Caco-2 (cell line): ENCODE results near the gene NOLC1. TPM values are rescaled to one million over a fixed set of nuclear protein-coding genes. Genes with fewer than 3 reads are reported as not detected.

Source experiments
- BruUV-seq: library from RNA; stranded (reverse); fragments of 400-500 nt; replicated peaks from 2 replicates; lab custom pipeline; 2021; lab: Mats Ljungman, UMichigan
- CTCF ChIA-PET: fragments of 300-600 bp; sonication (Branson Sonifier 250); formaldehyde crosslinking; loops from one replicate; lab custom pipeline; 2022; ENCODE audit warnings: antibody characterized with exemption; lab: Charles Lee
- POLR2A ChIA-PET: fragments of 300-600 bp; sonication (Branson Sonifier 250); formaldehyde crosslinking; loops from one replicate; lab custom pipeline; 2022; ENCODE audit warnings: antibody characterized with exemption; lab: Charles Lee
- DNase-seq, 2 experiments: peaks; one replicate each; pipeline versions ENCODE4 v3.0.0 to v3.0.0-alpha.2; 2020 to 2022
- H3K27me3 ChIP-seq: replicated peaks from 2 replicates; pipeline ENCODE4 v1.6.0; 2011; ENCODE audit warnings: low read length; ENCODE audit not compliant: control insufficient read depth, insufficient read depth
- H3K36me3 ChIP-seq: 2 replicates; pipeline ENCODE4 v1.5.1; 2011; ENCODE audit warnings: low read length; ENCODE audit not compliant: control insufficient read depth, insufficient read depth
- H3K4me1 ChIP-seq: fragments of 250-450 bp; sonication (Bioruptor Pico); 2 replicates; pipeline ENCODE4 v1.5.1; 2020; ENCODE audit warnings: mild to moderate bottlenecking
- H3K4me3 ChIP-seq: 2 replicates; pipeline ENCODE4 v1.5.1; 2011; ENCODE audit warnings: low read depth, mild to moderate bottlenecking, control low read depth, low read length
- H3K9me3 ChIP-seq: fragments of 250-450 bp; sonication (Bioruptor Pico); 2 replicates; pipeline ENCODE4 v1.5.1; 2020; ENCODE audit warnings: mild to moderate bottlenecking, moderate library complexity
- H3K27ac Mint-ChIP-seq: one replicate; pipeline ENCODE4 v1.8.0; 2022; ENCODE audit warnings: mixed read lengths; ENCODE audit not compliant: unreplicated experiment
- H3K27me3 Mint-ChIP-seq: one replicate; pipeline ENCODE4 v1.8.0; 2022; ENCODE audit warnings: mixed read lengths; ENCODE audit not compliant: insufficient read depth, unreplicated experiment
- H3K36me3 Mint-ChIP-seq: one replicate; pipeline ENCODE4 v1.8.0; 2022; ENCODE audit warnings: mild to moderate bottlenecking, mixed read lengths; ENCODE audit not compliant: insufficient read depth, unreplicated experiment
- H3K4me1 Mint-ChIP-seq: one replicate; pipeline ENCODE4 v1.8.0; 2022; ENCODE audit warnings: low read depth, mixed read lengths; ENCODE audit not compliant: unreplicated experiment
- H3K4me3 Mint-ChIP-seq: one replicate; pipeline ENCODE4 v1.8.0; 2022; ENCODE audit warnings: mild to moderate bottlenecking, moderate library complexity, mixed read lengths; ENCODE audit not compliant: unreplicated experiment
- H3K9me3 Mint-ChIP-seq: one replicate; pipeline ENCODE4 v1.8.0; 2022; ENCODE audit warnings: mixed read lengths; ENCODE audit not compliant: unreplicated experiment
- CTCF ChIP-seq, 2 experiments: fragments of 200-600 bp in 1 of 2; IDR thresholded peaks; 1 replicate in 1 of 2; 2 replicates in 1 of 2; pipeline versions ENCODE4 v1.5.1 to v1.8.0; 2011 to 2022; ENCODE audit warnings: antibody characterized with exemption in 1 of 2, control low read depth in 1 of 2, inconsistent platforms in 1 of 2, low read depth in 1 of 2, low read length in 1 of 2, mild to moderate bottlenecking in 1 of 2, moderate library complexity in 1 of 2; ENCODE audit not compliant: insufficient read depth in 1 of 2, severe bottlenecking in 1 of 2, unreplicated experiment in 1 of 2
- intact Hi-C: fragments of 100-400 bp; cut with micrococcal nuclease; formaldehyde crosslinking; loops from one replicate; pipeline ENCODE4 v1.10.0; 2022; ENCODE audit not compliant: unreplicated experiment
- total RNA-seq: library from RNA; stranded (reverse); gene quantifications from 2 replicates; pipeline ENCODE4 v1.2.3, GENCODE V29; 2022

Gene NOLC1
- total RNA-seq, 1 experiment from 2014 or later, result 137 TPM

- ChIA-PET CTCF (no interaction called here), POLR2A (no interaction called here)
- Histone ChIP-seq H3K4me1 (no peaks in the 10 kb centered on the region), H3K4me3 (no peak overlapping the region), H3K27me3 (no peaks in the 10 kb centered on the region), H3K9me3 (peaks cover 15% of the 10 kb centered on the region), H3K36me3 (no peaks in the 10 kb centered on the region)
- no peak overlapping the region for H3K4me3 Mint-ChIP-seq
- TF ChIP-seq CTCF (IDR thresholded peaks at IDR 0.05; ENCODE audit: insufficient read depth in 1 of 2, low read depth in 1 of 2, low read length in 1 of 2, severe bottlenecking in 1 of 2, unreplicated experiment in 1 of 2), result no peak
- intact Hi-C loops, result no loop called here
- no peaks in the 10 kb centered on the region for H3K27me3 Mint-ChIP-seq
- peaks cover 31% of the 10 kb centered on the region for H3K9me3 Mint-ChIP-seq
- BruUV-seq, result no TSS peak
- no peak for DNase-seq
- H3K4me1 Mint-ChIP-seq, result no peaks in the 10 kb centered on the region
- no peaks in the 10 kb centered on the region for H3K36me3 Mint-ChIP-seq
- no peak overlapping the region for H3K27ac Mint-ChIP-seq
Measured at GRCh38 chr10:102191956-102192355, 39.8 kb downstream of the NOLC1 start.

- Mint-ChIP-seq H3K4me1 (no peaks in the 10 kb centered on the region), H3K27me3 (no peaks in the 10 kb centered on the region), H3K4me3 (no peak overlapping the region), H3K9me3 (peaks cover 33% of the 10 kb centered on the region), H3K27ac (no peak overlapping the region), H3K36me3 (no peaks in the 10 kb centered on the region)
- H3K36me3 ChIP-seq, result no peaks in the 10 kb centered on the region
- H3K4me1 ChIP-seq, result no peaks in the 10 kb centered on the region
- no peak for TF ChIP-seq CTCF (IDR thresholded peaks at IDR 0.05; ENCODE audit: insufficient read depth in 1 of 2, low read depth in 1 of 2, low read length in 1 of 2, severe bottlenecking in 1 of 2, unreplicated experiment in 1 of 2)
- H3K9me3 ChIP-seq, result peaks cover 20% of the 10 kb centered on the region
- no peaks in the 10 kb centered on the region for H3K27me3 ChIP-seq
- H3K4me3 ChIP-seq, result no peak overlapping the region
- BruUV-seq, result no TSS peak
- no peak for DNase-seq
- intact Hi-C loops, result no loop called here
- POLR2A ChIA-PET, result no interaction called here
- CTCF ChIA-PET, result no interaction called here
Measured at GRCh38 chr10:102195296-102195870, 43.2 kb downstream of the NOLC1 start.

GRCh38 chr10:102196893-102197292 lies 44.7 kb downstream of the NOLC1 start:
- no TSS peak for BruUV-seq
- no peaks in the 10 kb centered on the region for H3K36me3 ChIP-seq
- no peaks in the 10 kb centered on the region for H3K27me3 Mint-ChIP-seq
- no peaks in the 10 kb centered on the region for H3K4me1 Mint-ChIP-seq
- ChIA-PET POLR2A (no interaction called here), CTCF (no interaction called here)
- no peaks in the 10 kb centered on the region for H3K4me1 ChIP-seq
- H3K9me3 Mint-ChIP-seq, result peaks cover 34% of the 10 kb centered on the region
- no peak overlapping the region for H3K27ac Mint-ChIP-seq
- TF ChIP-seq CTCF (IDR thresholded peaks at IDR 0.05; ENCODE audit: insufficient read depth in 1 of 2, low read depth in 1 of 2, low read length in 1 of 2, severe bottlenecking in 1 of 2, unreplicated experiment in 1 of 2), result no peak
- peaks cover 23% of the 10 kb centered on the region for H3K9me3 ChIP-seq
- H3K36me3 Mint-ChIP-seq, result no peaks in the 10 kb centered on the region
- intact Hi-C loops, result no loop called here
- DNase-seq, result no peak
- no peaks in the 10 kb centered on the region for H3K27me3 ChIP-seq
- H3K4me3 Mint-ChIP-seq, result no peak overlapping the region
- H3K4me3 ChIP-seq, result no peak overlapping the region
